ENCODE measurements around the gene ZC3H18. TPM values are rescaled to one million over a fixed set of nuclear protein-coding genes. Genes with fewer than 3 reads are reported as not detected.

ZC3H18 gene
- total and polyA plus RNA-seq, 10 of the 15 experiments (the other 5 are each of a cell fraction or from before 2014, with no cell fraction given): 1.0 to 58.3 (median 22.4) TPM

DNA sequence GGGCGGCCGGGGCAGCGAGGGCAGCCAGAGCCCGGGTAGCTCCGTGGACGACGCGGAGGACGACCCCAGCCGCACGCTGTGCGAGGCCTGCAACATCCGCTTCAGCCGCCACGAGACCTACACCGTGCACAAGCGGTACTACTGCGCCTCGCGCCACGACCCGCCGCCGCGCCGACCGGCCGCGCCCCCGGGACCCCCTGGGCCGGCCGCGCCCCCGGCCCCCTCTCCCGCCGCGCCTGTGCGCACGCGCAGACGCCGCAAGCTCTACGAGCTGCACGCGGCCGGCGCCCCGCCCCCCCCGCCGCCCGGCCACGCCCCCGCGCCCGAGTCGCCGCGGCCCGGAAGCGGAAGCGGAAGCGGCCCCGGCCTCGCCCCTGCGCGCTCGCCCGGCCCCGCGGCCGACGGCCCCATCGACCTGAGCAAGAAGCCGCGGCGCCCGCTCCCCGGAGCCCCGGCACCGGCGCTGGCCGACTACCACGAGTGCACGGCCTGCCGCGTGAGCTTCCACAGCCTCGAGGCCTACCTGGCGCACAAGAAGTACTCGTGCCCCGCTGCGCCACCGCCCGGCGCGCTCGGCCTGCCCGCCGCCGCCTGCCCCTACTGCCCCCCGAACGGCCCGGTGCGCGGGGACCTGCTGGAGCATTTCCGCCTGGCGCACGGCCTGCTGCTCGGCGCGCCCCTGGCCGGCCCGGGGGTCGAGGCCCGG lies 36.1 kb upstream of the ZC3H18 start (continued):
- TF ChIP-seq, protein P1, sequence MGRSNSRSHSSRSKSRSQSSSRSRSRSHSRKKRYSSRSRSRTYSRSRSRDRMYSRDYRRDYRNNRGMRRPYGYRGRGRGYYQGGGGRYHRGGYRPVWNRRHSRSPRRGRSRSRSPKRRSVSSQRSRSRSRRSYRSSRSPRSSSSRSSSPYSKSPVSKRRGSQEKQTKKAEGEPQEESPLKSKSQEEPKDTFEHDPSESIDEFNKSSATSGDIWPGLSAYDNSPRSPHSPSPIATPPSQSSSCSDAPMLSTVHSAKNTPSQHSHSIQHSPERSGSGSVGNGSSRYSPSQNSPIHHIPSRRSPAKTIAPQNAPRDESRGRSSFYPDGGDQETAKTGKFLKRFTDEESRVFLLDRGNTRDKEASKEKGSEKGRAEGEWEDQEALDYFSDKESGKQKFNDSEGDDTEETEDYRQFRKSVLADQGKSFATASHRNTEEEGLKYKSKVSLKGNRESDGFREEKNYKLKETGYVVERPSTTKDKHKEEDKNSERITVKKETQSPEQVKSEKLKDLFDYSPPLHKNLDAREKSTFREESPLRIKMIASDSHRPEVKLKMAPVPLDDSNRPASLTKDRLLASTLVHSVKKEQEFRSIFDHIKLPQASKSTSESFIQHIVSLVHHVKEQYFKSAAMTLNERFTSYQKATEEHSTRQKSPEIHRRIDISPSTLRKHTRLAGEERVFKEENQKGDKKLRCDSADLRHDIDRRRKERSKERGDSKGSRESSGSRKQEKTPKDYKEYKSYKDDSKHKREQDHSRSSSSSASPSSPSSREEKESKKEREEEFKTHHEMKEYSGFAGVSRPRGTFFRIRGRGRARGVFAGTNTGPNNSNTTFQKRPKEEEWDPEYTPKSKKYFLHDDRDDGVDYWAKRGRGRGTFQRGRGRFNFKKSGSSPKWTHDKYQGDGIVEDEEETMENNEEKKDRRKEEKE (IDR thresholded peaks at IDR 0.05): peak; percentile 59; the same call in 1 of the 2 replicates
- TF ChIP-seq TCF12 (IDR thresholded peaks at IDR 0.05; ENCODE audit: low read depth, low read length): no peak
- TF ChIP-seq PBX3 (IDR thresholded peaks at IDR 0.05; ENCODE audit: insufficient replicate concordance, low read depth, low read length): no peak
- TF ChIP-seq, protein P2, sequence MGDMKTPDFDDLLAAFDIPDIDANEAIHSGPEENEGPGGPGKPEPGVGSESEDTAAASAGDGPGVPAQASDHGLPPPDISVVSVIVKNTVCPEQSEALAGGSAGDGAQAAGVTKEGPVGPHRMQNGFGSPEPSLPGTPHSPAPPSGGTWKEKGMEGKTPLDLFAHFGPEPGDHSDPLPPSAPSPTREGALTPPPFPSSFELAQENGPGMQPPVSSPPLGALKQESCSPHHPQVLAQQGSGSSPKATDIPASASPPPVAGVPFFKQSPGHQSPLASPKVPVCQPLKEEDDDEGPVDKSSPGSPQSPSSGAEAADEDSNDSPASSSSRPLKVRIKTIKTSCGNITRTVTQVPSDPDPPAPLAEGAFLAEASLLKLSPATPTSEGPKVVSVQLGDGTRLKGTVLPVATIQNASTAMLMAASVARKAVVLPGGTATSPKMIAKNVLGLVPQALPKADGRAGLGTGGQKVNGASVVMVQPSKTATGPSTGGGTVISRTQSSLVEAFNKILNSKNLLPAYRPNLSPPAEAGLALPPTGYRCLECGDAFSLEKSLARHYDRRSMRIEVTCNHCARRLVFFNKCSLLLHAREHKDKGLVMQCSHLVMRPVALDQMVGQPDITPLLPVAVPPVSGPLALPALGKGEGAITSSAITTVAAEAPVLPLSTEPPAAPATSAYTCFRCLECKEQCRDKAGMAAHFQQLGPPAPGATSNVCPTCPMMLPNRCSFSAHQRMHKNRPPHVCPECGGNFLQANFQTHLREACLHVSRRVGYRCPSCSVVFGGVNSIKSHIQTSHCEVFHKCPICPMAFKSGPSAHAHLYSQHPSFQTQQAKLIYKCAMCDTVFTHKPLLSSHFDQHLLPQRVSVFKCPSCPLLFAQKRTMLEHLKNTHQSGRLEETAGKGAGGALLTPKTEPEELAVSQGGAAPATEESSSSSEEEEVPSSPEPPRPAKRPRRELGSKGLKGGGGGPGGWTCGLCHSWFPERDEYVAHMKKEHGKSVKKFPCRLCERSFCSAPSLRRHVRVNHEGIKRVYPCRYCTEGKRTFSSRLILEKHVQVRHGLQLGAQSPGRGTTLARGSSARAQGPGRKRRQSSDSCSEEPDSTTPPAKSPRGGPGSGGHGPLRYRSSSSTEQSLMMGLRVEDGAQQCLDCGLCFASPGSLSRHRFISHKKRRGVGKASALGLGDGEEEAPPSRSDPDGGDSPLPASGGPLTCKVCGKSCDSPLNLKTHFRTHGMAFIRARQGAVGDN (IDR thresholded peaks at IDR 0.05): peak; percentile 79
- no peak for TF ChIP-seq FOXK2 (IDR thresholded peaks at IDR 0.05)
- no peak for TF ChIP-seq ZBTB40 (IDR thresholded peaks at IDR 0.05; ENCODE audit: borderline replicate concordance)
- TF ChIP-seq SUZ12 (IDR thresholded peaks at IDR 0.05; ENCODE audit: unreplicated experiment): no peak
- TF ChIP-seq FOS (IDR thresholded peaks at IDR 0.05; ENCODE audit: borderline replicate concordance, extremely low read depth, insufficient read length): no peak
- no peak for TF ChIP-seq MEF2B (IDR thresholded peaks at IDR 0.05; ENCODE audit: partially characterized antibody, poor library complexity, severe bottlenecking)
- TF ChIP-seq SMARCA5 (IDR thresholded peaks at IDR 0.05): peak; percentile 55; the same call in 1 of the 2 replicates
- TF ChIP-seq RBBP5 (conservative IDR thresholded peaks at IDR 0.05): no peak
- no peak for TF ChIP-seq KAT2A (conservative IDR thresholded peaks at IDR 0.05; ENCODE audit: control insufficient read depth, low read depth, low read length)
- no peak for TF ChIP-seq SREBF2 (IDR thresholded peaks at IDR 0.05; ENCODE audit: low read length)
- TF ChIP-seq BHLHE40 (IDR thresholded peaks at IDR 0.05; ENCODE audit: borderline replicate concordance in 1 of 2, low read depth in 2 of 2, low read length in 1 of 2): peak in 1 of 2 experiments; percentile 58; a peak in 2 of 4 replicates
- no peak for TF ChIP-seq RAD21 (IDR thresholded peaks at IDR 0.05; ENCODE audit: insufficient read depth, low read depth, low read length)
- no peak; the same call in 1 of the 2 replicates for TF ChIP-seq MAX (IDR thresholded peaks at IDR 0.05; ENCODE audit: low read depth, low read length)

Measured in GM12878 (cell line).